ENCODE data around the gene TRPM4.

The TRPM4 gene

DNA sequence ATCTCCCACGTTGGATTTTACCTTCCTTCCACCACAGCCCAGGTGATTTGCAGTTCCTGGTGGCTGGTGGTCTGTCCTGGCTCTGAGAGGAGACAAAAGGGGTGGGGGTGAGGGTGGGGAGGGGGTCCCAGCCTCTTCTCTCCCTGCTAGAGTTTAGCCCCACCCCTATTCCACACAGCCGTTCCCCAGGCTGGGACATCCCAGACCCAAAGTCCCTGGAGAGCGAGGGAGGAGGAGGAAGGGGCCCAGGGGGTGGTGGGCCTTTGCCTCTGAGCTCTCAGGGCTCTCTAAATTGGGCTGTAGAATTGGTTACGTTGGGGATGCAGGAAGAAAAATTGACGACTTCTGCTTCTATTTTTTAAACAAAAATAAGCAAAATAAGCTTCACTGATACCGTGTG is 85.5 kb downstream of the TRPM4 start:
- Histone ChIP-seq H3K9ac (ENCODE audit: low read depth, low read length) (no peak overlapping the region), H3K27me3 (ENCODE audit: insufficient read depth, low read length) (no peaks in the 10 kb centered on the region), H3K27ac (ENCODE audit: low read depth, low read length) (no peak overlapping the region), H3K9me3 (ENCODE audit: insufficient read depth, low read depth, low read length) (no peaks in the 10 kb centered on the region), H3K4me1 (ENCODE audit: insufficient read depth, low read length) (no peaks in the 10 kb centered on the region), H3K36me3 (ENCODE audit: insufficient read depth, low read length) (no peaks in the 10 kb centered on the region), H3K4me3 (ENCODE audit: low read length) (no peak overlapping the region)
- 58% methylated on average over 3 of the region's 6 CpGs for WGBS

GRCh38 chr19:49243726-49244125 is 86.1 kb downstream of the TRPM4 start:
- Histone ChIP-seq H3K27ac (ENCODE audit: low read depth, low read length) (no peak overlapping the region), H3K9me3 (ENCODE audit: insufficient read depth, low read depth, low read length) (no peaks in the 10 kb centered on the region), H3K27me3 (ENCODE audit: insufficient read depth, low read length) (no peaks in the 10 kb centered on the region), H3K4me1 (ENCODE audit: insufficient read depth, low read length) (no peaks in the 10 kb centered on the region), H3K9ac (ENCODE audit: low read depth, low read length) (no peak overlapping the region), H3K4me3 (ENCODE audit: low read length) (no peak overlapping the region), H3K36me3 (ENCODE audit: insufficient read depth, low read length) (no peaks in the 10 kb centered on the region)
- WGBS, result 89% methylated on average over 9 of the region's 11 CpGs

- H3K9me3 ChIP-seq (ENCODE audit: insufficient read depth, low read depth, low read length), result no peaks in the 10 kb centered on the region
- WGBS, result 94% methylated on average over 9 of the region's 9 CpGs
Measured at GRCh38 chr19:49244256-49244655, 86.7 kb downstream of the TRPM4 start.

DNA sequence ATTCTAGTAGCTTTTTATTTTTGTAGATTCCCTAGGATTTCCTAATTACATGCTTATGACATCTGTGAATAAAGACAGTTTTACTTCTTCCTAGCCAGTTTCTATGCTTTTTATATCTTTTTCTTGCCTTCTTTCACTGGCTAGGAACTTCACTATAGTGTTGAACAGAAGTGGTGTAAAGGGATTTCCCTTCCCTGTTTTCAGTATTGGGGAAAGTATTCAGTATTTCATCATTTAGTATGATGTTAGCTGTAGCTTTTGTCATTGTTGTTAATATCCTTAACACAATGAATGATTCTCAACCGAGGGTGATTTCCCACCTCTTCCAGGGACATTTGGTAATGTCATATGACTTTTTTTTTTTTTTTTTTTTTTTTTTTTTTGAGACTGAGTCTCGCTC is 90.1 kb downstream of the TRPM4 start:
- H3K9ac ChIP-seq (ENCODE audit: low read depth, low read length), result no peak overlapping the region
- no peaks in the 10 kb centered on the region for H3K36me3 ChIP-seq (ENCODE audit: insufficient read depth, low read length)
- no peak overlapping the region for H3K4me3 ChIP-seq (ENCODE audit: low read length)
- H3K27me3 ChIP-seq (ENCODE audit: insufficient read depth, low read length), result no peaks in the 10 kb centered on the region
- no peaks in the 10 kb centered on the region for H3K4me1 ChIP-seq (ENCODE audit: insufficient read depth, low read length)
- no peak overlapping the region for H3K27ac ChIP-seq (ENCODE audit: low read depth, low read length)
- H3K9me3 ChIP-seq (ENCODE audit: insufficient read depth, low read depth, low read length), result no peaks in the 10 kb centered on the region
- WGBS, result no CpG with 5 or more reads among the region's 2 CpGs

More at GRCh38 chr19:49244256-49244655, 86.7 kb downstream of the TRPM4 start:
- Histone ChIP-seq H3K27me3 (ENCODE audit: insufficient read depth, low read length) (no peaks in the 10 kb centered on the region), H3K4me1 (ENCODE audit: insufficient read depth, low read length) (no peaks in the 10 kb centered on the region), H3K9ac (ENCODE audit: low read depth, low read length) (no peak overlapping the region), H3K27ac (ENCODE audit: low read depth, low read length) (no peak overlapping the region), H3K4me3 (ENCODE audit: low read length) (no peak overlapping the region), H3K36me3 (ENCODE audit: insufficient read depth, low read length) (no peaks in the 10 kb centered on the region)

GRCh38 chr19:49249933-49250332 is 92.3 kb downstream of the TRPM4 start:
- no peak overlapping the region for H3K27ac ChIP-seq (ENCODE audit: low read depth, low read length)
- no peaks in the 10 kb centered on the region for H3K9me3 ChIP-seq (ENCODE audit: insufficient read depth, low read depth, low read length)
- no peak overlapping the region for H3K4me3 ChIP-seq (ENCODE audit: low read length)
- 87% methylated on average over 2 of the region's 2 CpGs for WGBS
- H3K36me3 ChIP-seq (ENCODE audit: insufficient read depth, low read length), result no peaks in the 10 kb centered on the region
- H3K27me3 ChIP-seq (ENCODE audit: insufficient read depth, low read length), result no peaks in the 10 kb centered on the region
- H3K4me1 ChIP-seq (ENCODE audit: insufficient read depth, low read length), result no peaks in the 10 kb centered on the region
- H3K9ac ChIP-seq (ENCODE audit: low read depth, low read length), result no peak overlapping the region

GRCh38 chr19:49255674-49256073 is 98.1 kb downstream of the TRPM4 start:
- 91% methylated on average over 10 of the region's 10 CpGs for WGBS
- H3K9ac ChIP-seq (ENCODE audit: low read depth, low read length), result no peak overlapping the region
- H3K27ac ChIP-seq (ENCODE audit: low read depth, low read length), result no peak overlapping the region
- H3K4me1 ChIP-seq (ENCODE audit: insufficient read depth, low read length), result no peaks in the 10 kb centered on the region
- H3K36me3 ChIP-seq (ENCODE audit: insufficient read depth, low read length), result no peaks in the 10 kb centered on the region
- H3K9me3 ChIP-seq (ENCODE audit: insufficient read depth, low read depth, low read length), result peaks cover 2% of the 10 kb centered on the region; the same call in 1 of the 2 replicates
- no peaks in the 10 kb centered on the region for H3K27me3 ChIP-seq (ENCODE audit: insufficient read depth, low read length)
- H3K4me3 ChIP-seq (ENCODE audit: low read length), result no peak overlapping the region

- no peaks in the 10 kb centered on the region for H3K4me1 ChIP-seq (ENCODE audit: insufficient read depth, low read length)
- no peak overlapping the region for H3K27ac ChIP-seq (ENCODE audit: low read depth, low read length)
- H3K36me3 ChIP-seq (ENCODE audit: insufficient read depth, low read length), result no peaks in the 10 kb centered on the region
- no peaks in the 10 kb centered on the region for H3K27me3 ChIP-seq (ENCODE audit: insufficient read depth, low read length)
- H3K4me3 ChIP-seq (ENCODE audit: low read length), result no peak overlapping the region
- peaks cover 4% of the 10 kb centered on the region; the same call in 1 of the 2 replicates for H3K9me3 ChIP-seq (ENCODE audit: insufficient read depth, low read depth, low read length)
- WGBS, result 90% methylated on average over 3 of the region's 3 CpGs
- no peak overlapping the region for H3K9ac ChIP-seq (ENCODE audit: low read depth, low read length)
Measured at GRCh38 chr19:49256691-49257090, 99.1 kb downstream of the TRPM4 start.

All from HUES64 (cell line).